Measurements from ENCODE around the gene FAM118A. TPM values are rescaled to one million over a fixed set of nuclear protein-coding genes. Genes with fewer than 3 reads are reported as not detected.
"Not testable (repeated sequence)": the region's sequence is repeated elsewhere in the genome, so short reads cannot be mapped to it uniquely, and the experiment has no call there.

FAM118A gene
- polyA plus RNA-seq, 2 donors: 15.4 to 44.4 TPM

GRCh38 chr22:45324311-45324711 lies 14.6 kb downstream of the FAM118A start:
- Histone ChIP-seq H3K9me3 (ENCODE audit: control insufficient read depth in 2 of 2, insufficient read depth in 1 of 2, low read depth in 1 of 2, low read length in 1 of 2) (no peaks in the 10 kb centered on the region), H3K36me3 (ENCODE audit: control insufficient read depth in 2 of 2, insufficient read depth in 2 of 2, low read length in 1 of 2) (peaks cover 6 to 23% of the 10 kb centered on the region in 2 donors), H3K4me3 (ENCODE audit: low read depth in 1 of 2, low read length in 2 of 2) (no peak overlapping the region), H3K27me3 (ENCODE audit: control insufficient read depth in 1 of 2, insufficient read depth in 2 of 2, low read length in 2 of 2) (no peaks in the 10 kb centered on the region), H3K4me1 (ENCODE audit: control insufficient read depth in 2 of 2, insufficient read depth in 2 of 2, low read length in 1 of 2) (no peaks in the 10 kb centered on the region), H3K27ac (ENCODE audit: low read depth in 2 of 2, low read length in 1 of 2) (no peak overlapping the region)
- 79 to 86% methylated on average over 12 of the region's 12 CpGs for WGBS, 2 donors

- not testable (repeated sequence) for H3K4me1 ChIP-seq (ENCODE audit: control insufficient read depth in 2 of 2, insufficient read depth in 2 of 2, low read length in 1 of 2); H3K4me3 ChIP-seq (ENCODE audit: low read depth in 1 of 2, low read length in 2 of 2); H3K27me3 ChIP-seq (ENCODE audit: control insufficient read depth in 1 of 2, insufficient read depth in 2 of 2, low read length in 2 of 2); H3K27ac ChIP-seq (ENCODE audit: low read depth in 2 of 2, low read length in 1 of 2); H3K9me3 ChIP-seq (ENCODE audit: control insufficient read depth in 2 of 2, insufficient read depth in 1 of 2, low read depth in 1 of 2, low read length in 1 of 2)
- 85 to 94% methylated on average over 7 of the region's 8 CpGs for WGBS, 2 donors
- H3K36me3 ChIP-seq (ENCODE audit: control insufficient read depth in 2 of 2, insufficient read depth in 2 of 2, low read length in 1 of 2): peaks cover 7 to 26% of the 10 kb centered on the region in 2 donors
Observed at GRCh38 chr22:45328261-45328660, 18.5 kb downstream of the FAM118A start.

- H3K27me3 ChIP-seq (ENCODE audit: control insufficient read depth in 1 of 2, insufficient read depth in 2 of 2, low read length in 2 of 2): no peaks in the 10 kb centered on the region
- no peaks in the 10 kb centered on the region for H3K9me3 ChIP-seq (ENCODE audit: control insufficient read depth in 2 of 2, insufficient read depth in 1 of 2, low read depth in 1 of 2, low read length in 1 of 2)
- H3K4me1 ChIP-seq (ENCODE audit: control insufficient read depth in 2 of 2, insufficient read depth in 2 of 2, low read length in 1 of 2): no peaks in the 10 kb centered on the region
- H3K27ac ChIP-seq (ENCODE audit: low read depth in 2 of 2, low read length in 1 of 2): no peak overlapping the region
- H3K4me3 ChIP-seq (ENCODE audit: low read depth in 1 of 2, low read length in 2 of 2): no peak overlapping the region
- H3K36me3 ChIP-seq (ENCODE audit: control insufficient read depth in 2 of 2, insufficient read depth in 2 of 2, low read length in 1 of 2): peaks cover 4 to 20% of the 10 kb centered on the region in 2 donors
- 69 to 77% methylated on average over 8 of the region's 8 CpGs for WGBS, 2 donors
Observed at GRCh38 chr22:45328822-45329529, 19.2 kb downstream of the FAM118A start.

GRCh38 chr22:45329530-45329936 lies 19.8 kb downstream of the FAM118A start:
- Histone ChIP-seq H3K27ac (ENCODE audit: low read depth in 2 of 2, low read length in 1 of 2) (no peak overlapping the region), H3K27me3 (ENCODE audit: control insufficient read depth in 1 of 2, insufficient read depth in 2 of 2, low read length in 2 of 2) (no peaks in the 10 kb centered on the region), H3K36me3 (ENCODE audit: control insufficient read depth in 2 of 2, insufficient read depth in 2 of 2, low read length in 1 of 2) (peaks cover 4 to 20% of the 10 kb centered on the region in 2 donors), H3K4me1 (ENCODE audit: control insufficient read depth in 2 of 2, insufficient read depth in 2 of 2, low read length in 1 of 2) (no peaks in the 10 kb centered on the region), H3K9me3 (ENCODE audit: control insufficient read depth in 2 of 2, insufficient read depth in 1 of 2, low read depth in 1 of 2, low read length in 1 of 2) (no peaks in the 10 kb centered on the region), H3K4me3 (ENCODE audit: low read depth in 1 of 2, low read length in 2 of 2) (no peak overlapping the region)
- WGBS, 2 donors: 81 to 82% methylated on average over 12 of the region's 12 CpGs

GRCh38 chr22:45330548-45330947 lies 20.8 kb downstream of the FAM118A start:
- WGBS, 2 donors: 91 to 94% methylated on average over 19 of the region's 19 CpGs
- Histone ChIP-seq H3K27ac (ENCODE audit: low read depth in 2 of 2, low read length in 1 of 2) (no peak overlapping the region), H3K4me3 (ENCODE audit: low read depth in 1 of 2, low read length in 2 of 2) (no peak overlapping the region), H3K9me3 (ENCODE audit: control insufficient read depth in 2 of 2, insufficient read depth in 1 of 2, low read depth in 1 of 2, low read length in 1 of 2) (no peaks in the 10 kb centered on the region), H3K4me1 (ENCODE audit: control insufficient read depth in 2 of 2, insufficient read depth in 2 of 2, low read length in 1 of 2) (peaks cover 2 to 5% of the 10 kb centered on the region in 2 donors), H3K36me3 (ENCODE audit: control insufficient read depth in 2 of 2, insufficient read depth in 2 of 2, low read length in 1 of 2) (peaks cover 4 to 23% of the 10 kb centered on the region in 2 donors), H3K27me3 (ENCODE audit: control insufficient read depth in 1 of 2, insufficient read depth in 2 of 2, low read length in 2 of 2) (no peaks in the 10 kb centered on the region)

GRCh38 chr22:45331486-45331885 lies 21.8 kb downstream of the FAM118A start:
- no peaks in the 10 kb centered on the region for H3K27me3 ChIP-seq (ENCODE audit: control insufficient read depth in 1 of 2, insufficient read depth in 2 of 2, low read length in 2 of 2)
- no peak overlapping the region for H3K4me3 ChIP-seq (ENCODE audit: low read depth in 1 of 2, low read length in 2 of 2)
- H3K9me3 ChIP-seq (ENCODE audit: control insufficient read depth in 2 of 2, insufficient read depth in 1 of 2, low read depth in 1 of 2, low read length in 1 of 2): no peaks in the 10 kb centered on the region
- H3K27ac ChIP-seq (ENCODE audit: low read depth in 2 of 2, low read length in 1 of 2): no peak overlapping the region
- peaks cover 4 to 22% of the 10 kb centered on the region in 2 donors for H3K36me3 ChIP-seq (ENCODE audit: control insufficient read depth in 2 of 2, insufficient read depth in 2 of 2, low read length in 1 of 2)
- H3K4me1 ChIP-seq (ENCODE audit: control insufficient read depth in 2 of 2, insufficient read depth in 2 of 2, low read length in 1 of 2): peaks cover 2 to 6% of the 10 kb centered on the region in 2 donors
- 87 to 93% methylated on average over 9 of the region's 9 CpGs for WGBS, 2 donors

- H3K27me3 ChIP-seq (ENCODE audit: control insufficient read depth in 1 of 2, insufficient read depth in 2 of 2, low read length in 2 of 2): no peaks in the 10 kb centered on the region
- H3K4me1 ChIP-seq (ENCODE audit: control insufficient read depth in 2 of 2, insufficient read depth in 2 of 2, low read length in 1 of 2): peaks cover 2 to 8% of the 10 kb centered on the region in 2 donors
- 93 to 98% methylated on average over 7 of the region's 7 CpGs for WGBS, 2 donors
- no peak overlapping the region for H3K4me3 ChIP-seq (ENCODE audit: low read depth in 1 of 2, low read length in 2 of 2)
- H3K27ac ChIP-seq (ENCODE audit: low read depth in 2 of 2, low read length in 1 of 2): no peak overlapping the region
- peaks cover 4 to 22% of the 10 kb centered on the region in 2 donors for H3K36me3 ChIP-seq (ENCODE audit: control insufficient read depth in 2 of 2, insufficient read depth in 2 of 2, low read length in 1 of 2)
- no peaks in the 10 kb centered on the region for H3K9me3 ChIP-seq (ENCODE audit: control insufficient read depth in 2 of 2, insufficient read depth in 1 of 2, low read depth in 1 of 2, low read length in 1 of 2)
Observed at GRCh38 chr22:45332001-45332400, 22.3 kb downstream of the FAM118A start.

- H3K9me3 ChIP-seq (ENCODE audit: control insufficient read depth in 2 of 2, insufficient read depth in 1 of 2, low read depth in 1 of 2, low read length in 1 of 2): no peaks in the 10 kb centered on the region
- WGBS, 2 donors: 38 to 41% methylated on average over 5 of the region's 5 CpGs
- H3K27ac ChIP-seq (ENCODE audit: low read depth in 2 of 2, low read length in 1 of 2): no peak overlapping the region
- H3K27me3 ChIP-seq (ENCODE audit: control insufficient read depth in 1 of 2, insufficient read depth in 2 of 2, low read length in 2 of 2): no peaks in the 10 kb centered on the region
- peaks cover 2 to 10% of the 10 kb centered on the region in 2 donors for H3K4me1 ChIP-seq (ENCODE audit: control insufficient read depth in 2 of 2, insufficient read depth in 2 of 2, low read length in 1 of 2)
- peaks cover 4 to 19% of the 10 kb centered on the region in 2 donors for H3K36me3 ChIP-seq (ENCODE audit: control insufficient read depth in 2 of 2, insufficient read depth in 2 of 2, low read length in 1 of 2)
- no peak overlapping the region for H3K4me3 ChIP-seq (ENCODE audit: low read depth in 1 of 2, low read length in 2 of 2)
Observed at GRCh38 chr22:45334068-45334467, 24.3 kb downstream of the FAM118A start.

GRCh38 chr22:45334528-45334927 lies 24.8 kb downstream of the FAM118A start:
- H3K36me3 ChIP-seq (ENCODE audit: control insufficient read depth in 2 of 2, insufficient read depth in 2 of 2, low read length in 1 of 2): peaks cover 6 to 16% of the 10 kb centered on the region in 2 donors
- H3K27ac ChIP-seq (ENCODE audit: low read depth in 2 of 2, low read length in 1 of 2): peak overlapping the region; percentile 7 to 23

More at GRCh38 chr22:45334528-45334927, 24.8 kb downstream of the FAM118A start:
- H3K27me3 ChIP-seq (ENCODE audit: control insufficient read depth in 1 of 2, insufficient read depth in 2 of 2, low read length in 2 of 2): no peaks in the 10 kb centered on the region
- peaks cover 2 to 10% of the 10 kb centered on the region in 2 donors for H3K4me1 ChIP-seq (ENCODE audit: control insufficient read depth in 2 of 2, insufficient read depth in 2 of 2, low read length in 1 of 2)
- 48 to 74% methylated on average over 9 of the region's 9 CpGs for WGBS, 2 donors
- H3K9me3 ChIP-seq (ENCODE audit: control insufficient read depth in 2 of 2, insufficient read depth in 1 of 2, low read depth in 1 of 2, low read length in 1 of 2): no peaks in the 10 kb centered on the region
- no peak overlapping the region for H3K4me3 ChIP-seq (ENCODE audit: low read depth in 1 of 2, low read length in 2 of 2)
